AG04449 (cell line): ENCODE measurements around the gene DOK5.

Experiments used
- CTCF ChIA-PET: fragments of 350-600 bp; formaldehyde crosslinking; extraction: SDS; loops from one replicate; lab custom pipeline; 2021; ENCODE audit warnings: antibody characterized with exemption; lab: Yijun Ruan, JAX
- POLR2A ChIA-PET: fragments of 400-600, 350-600 bp; formaldehyde crosslinking; extraction: SDS; loops from one replicate; lab custom pipeline; 2020; ENCODE audit warnings: antibody characterized with exemption, inconsistent platforms; lab: Yijun Ruan, JAX
- DNase-seq: peaks from one replicate; pipeline ENCODE4 v3.0.0-alpha.2; 2010; ENCODE audit warnings: low read depth, low spot score
- H3K4me3 ChIP-seq: 2 replicates; pipeline ENCODE4 v1.5.1; 2011; ENCODE audit warnings: low read depth, mild to moderate bottlenecking, control low read depth, low read length
- CTCF ChIP-seq: IDR thresholded peaks from one replicate; pipeline ENCODE4 v1.5.1; 2011; ENCODE audit warnings: mild to moderate bottlenecking, moderate library complexity, low read length, control low read depth, inconsistent platforms; ENCODE audit not compliant: insufficient read depth; ENCODE audit errors: missing control alignments

The DOK5 gene

GRCh38 chr20:54510541-54511129 is 35.2 kb downstream of the DOK5 start:
- DNase-seq = no peak
- H3K4me3 ChIP-seq = no peak overlapping the region
- ChIA-PET CTCF (interaction anchor here (1.6 kb wide), 1 partner anchor 302 kb away, joined by 3 read pairs; the partner anchor contains the start of gene PFDN4), POLR2A (no interaction called here)
- no peak for TF ChIP-seq CTCF

GRCh38 chr20:54512694-54513093 is 37.3 kb downstream of the DOK5 start:
- TF ChIP-seq CTCF = no peak
- POLR2A ChIA-PET = interaction anchor here (0.7 kb wide), 1 partner anchor 1698 kb away, joined by 3 read pairs; no protein-coding TSS in a partner anchor
- H3K4me3 ChIP-seq = no peak overlapping the region
- no peak for DNase-seq
- CTCF ChIA-PET = no interaction called here

- no peak for DNase-seq
- TF ChIP-seq CTCF = no peak
Measured at GRCh38 chr20:54514028-54514607, 38.7 kb downstream of the DOK5 start.

GRCh38 chr20:54515793-54516628 is 40.6 kb downstream of the DOK5 start:
- TF ChIP-seq CTCF = no peak
- ChIA-PET POLR2A (interaction anchor here (0.5 to 0.6 kb wide), 2 partner anchors 37 to 54 kb away, joined by 3 read pairs; no protein-coding TSS in a partner anchor), CTCF (no interaction called here)
- DNase-seq = no peak
- H3K4me3 ChIP-seq = no peak overlapping the region

More at GRCh38 chr20:54514028-54514607, 38.7 kb downstream of the DOK5 start:
- ChIA-PET POLR2A (no interaction called here), CTCF (no interaction called here)
- no peak overlapping the region for H3K4me3 ChIP-seq

- DNase-seq = no peak
- CTCF ChIA-PET = interaction anchor here (0.9 kb wide), 1 partner anchor 310 kb away, joined by 3 read pairs; the partner anchor contains the start of gene PFDN4
- no peak overlapping the region for H3K4me3 ChIP-seq
- POLR2A ChIA-PET = no interaction called here
- no peak for TF ChIP-seq CTCF
Measured at GRCh38 chr20:54517241-54517975, 42.0 kb downstream of the DOK5 start.
